Neutrophil (primary cell): ENCODE data around the gene C11orf86.
"Not testable (repeated sequence)": the region's sequence is repeated elsewhere in the genome, so short reads cannot be mapped to it uniquely, and the experiment has no call there.

Experiments
- H3K27ac ChIP-seq: fragments of 200-600 bp; sonication (generic); 2 replicates; pipeline ENCODE4 v1.5.1; 2016; ENCODE audit warnings: mild to moderate bottlenecking, moderate library complexity
- H3K27me3 ChIP-seq: fragments of 200-600 bp; sonication (generic); 2 replicates; pipeline ENCODE4 v1.6.0; 2016; ENCODE audit warnings: mild to moderate bottlenecking
- H3K36me3 ChIP-seq: fragments of 200-600 bp; sonication (generic); 2 replicates; pipeline ENCODE4 v1.5.1; 2017
- H3K4me1 ChIP-seq, 2 experiments: fragments of 200-600 bp in 1 of 2; sonication (generic) in 1 of 2; 1 replicate in 1 of 2; 2 replicates in 1 of 2; pipeline versions ENCODE4 v1.5.1 to v1.6.1; 2013 to 2016; ENCODE audit warnings: low read depth in 1 of 2, low read length in 1 of 2, mild to moderate bottlenecking in 1 of 2, moderate library complexity in 1 of 2; ENCODE audit not compliant: control insufficient read depth in 1 of 2, insufficient read depth in 1 of 2
- H3K4me3 ChIP-seq, 2 experiments: fragments of 200-600 bp in 1 of 2; sonication (generic) in 1 of 2; 1 replicate in 1 of 2; 2 replicates in 1 of 2; pipeline ENCODE4 v1.5.1; 2013 to 2016; ENCODE audit warnings: low read depth in 1 of 2, low read length in 1 of 2, mild to moderate bottlenecking in 1 of 2, moderate library complexity in 1 of 2
- H3K9me3 ChIP-seq: fragments of 200-600 bp; sonication (generic); 2 replicates; pipeline ENCODE4 v1.5.1; 2016
- CTCF ChIP-seq: fragments of 200-600 bp; sonication (generic); IDR thresholded peaks from 2 replicates; pipeline ENCODE4 v1.5.1; 2016; ENCODE audit warnings: antibody characterized with exemption

Gene C11orf86

GRCh38 chr11:66996609-66997273 is 21.6 kb downstream of the C11orf86 start:
- Histone ChIP-seq H3K27ac (no peak overlapping the region), H3K4me1 (no peaks in the 10 kb centered on the region), H3K9me3 (no peaks in the 10 kb centered on the region), H3K36me3 (no peaks in the 10 kb centered on the region), H3K27me3 (peaks cover 31% of the 10 kb centered on the region), H3K4me3 (no peak overlapping the region)
- TF ChIP-seq CTCF: no peak

GRCh38 chr11:66999555-66999954 is 24.5 kb downstream of the C11orf86 start:
- Histone ChIP-seq H3K4me3 (no peak overlapping the region), H3K27me3 (peaks cover 18% of the 10 kb centered on the region), H3K36me3 (no peaks in the 10 kb centered on the region), H3K4me1 (no peaks in the 10 kb centered on the region), H3K9me3 (no peaks in the 10 kb centered on the region), H3K27ac (no peak overlapping the region)
- no peak for TF ChIP-seq CTCF

- H3K27me3 ChIP-seq: peaks cover 13% of the 10 kb centered on the region
- H3K4me3 ChIP-seq: no peak overlapping the region
- no peaks in the 10 kb centered on the region for H3K36me3 ChIP-seq
- H3K4me1 ChIP-seq: no peaks in the 10 kb centered on the region
- H3K27ac ChIP-seq: no peak overlapping the region
- no peak for TF ChIP-seq CTCF
- H3K9me3 ChIP-seq: no peaks in the 10 kb centered on the region
Observed at GRCh38 chr11:67001332-67001731, 26.2 kb downstream of the C11orf86 start.

- Histone ChIP-seq H3K36me3 (no peaks in the 10 kb centered on the region), H3K4me1 (no peaks in the 10 kb centered on the region), H3K27me3 (peaks cover 10% of the 10 kb centered on the region), H3K4me3 (no peak overlapping the region), H3K27ac (no peak overlapping the region), H3K9me3 (no peaks in the 10 kb centered on the region)
- TF ChIP-seq CTCF: no peak
Observed at GRCh38 chr11:67002297-67002913, 27.3 kb downstream of the C11orf86 start.

GRCh38 chr11:67002921-67003411 is 27.9 kb downstream of the C11orf86 start:
- Histone ChIP-seq H3K9me3 (no peaks in the 10 kb centered on the region), H3K36me3 (no peaks in the 10 kb centered on the region), H3K4me1 (no peaks in the 10 kb centered on the region), H3K27me3 (peaks cover 5% of the 10 kb centered on the region), H3K4me3 (no peak overlapping the region), H3K27ac (no peak overlapping the region)
- TF ChIP-seq CTCF: no peak

- not testable (repeated sequence) for H3K4me3 ChIP-seq, H3K36me3 ChIP-seq, H3K4me1 ChIP-seq, H3K9me3 ChIP-seq, H3K27ac ChIP-seq, H3K27me3 ChIP-seq
Observed at GRCh38 chr11:67005200-67005599, 30.1 kb downstream of the C11orf86 start.
